HEK293T (cell line): Measurements from ENCODE around the gene TSPOAP1.
"Not testable (repeated sequence)": the region's sequence is repeated elsewhere in the genome, so short reads cannot be mapped to it uniquely, and the experiment has no call there.

Experiments used
- CTCF ChIA-PET: fragments of 350-600 bp; formaldehyde crosslinking; extraction: SDS; loops from one replicate; lab custom pipeline; 2021; ENCODE audit warnings: antibody characterized with exemption, inconsistent platforms; lab: Yijun Ruan, JAX
- POLR2A ChIA-PET: fragments of 350-600 bp; formaldehyde crosslinking; extraction: SDS; loops from one replicate; lab custom pipeline; 2020; ENCODE audit warnings: antibody characterized with exemption, inconsistent platforms; lab: Yijun Ruan, JAX
- DNase-seq: peaks from one replicate; pipeline ENCODE4 v3.0.0; 2012; ENCODE audit warnings: mixed read lengths; ENCODE audit errors: extremely low spot score
- ARNT ChIP-seq: fragments of 450-650 bp; IDR thresholded peaks from 2 replicates; pipeline ENCODE4 v1.6.1; 2017; ENCODE audit warnings: mild to moderate bottlenecking
- BHLHE40 ChIP-seq: fragments of 450-650 bp; IDR thresholded peaks from 2 replicates; pipeline ENCODE4 v1.6.1; 2016; ENCODE audit warnings: mild to moderate bottlenecking, moderate library complexity, borderline replicate concordance
- CTBP1 ChIP-seq: fragments of 450-650 bp; IDR thresholded peaks from 2 replicates; pipeline ENCODE4 v1.6.1; 2016; ENCODE audit warnings: borderline replicate concordance
- ELF4 ChIP-seq: fragments of 450-650 bp; IDR thresholded peaks from 2 replicates; pipeline ENCODE4 v1.6.1; 2017; ENCODE audit warnings: antibody characterized with exemption
- FOXA1 ChIP-seq: fragments of 450-650 bp; IDR thresholded peaks from 2 replicates; pipeline ENCODE4 v1.6.1; 2016; ENCODE audit warnings: mild to moderate bottlenecking
- FOXK2 ChIP-seq: fragments of 450-650 bp; IDR thresholded peaks from 2 replicates; pipeline ENCODE4 v1.6.1; 2016; ENCODE audit warnings: mild to moderate bottlenecking
- FOXM1 ChIP-seq: fragments of 450-650 bp; IDR thresholded peaks from 2 replicates; pipeline ENCODE4 v1.6.1; 2017; ENCODE audit warnings: mild to moderate bottlenecking, borderline replicate concordance
- HDGF ChIP-seq: fragments of 450-650 bp; IDR thresholded peaks from 2 replicates; pipeline ENCODE4 v1.6.1; 2017; ENCODE audit warnings: antibody characterized with exemption, borderline replicate concordance
- L3MBTL2 ChIP-seq: fragments of 450-650 bp; conservative IDR thresholded peaks from 2 replicates; pipeline ENCODE4 v1.6.1; 2016; ENCODE audit warnings: mild to moderate bottlenecking
- LEF1 ChIP-seq: fragments of 450-650 bp; IDR thresholded peaks from 2 replicates; pipeline ENCODE4 v1.6.1; 2017; ENCODE audit warnings: mild to moderate bottlenecking, borderline replicate concordance
- NFRKB ChIP-seq: fragments of 450-650 bp; IDR thresholded peaks from 2 replicates; pipeline ENCODE4 v1.6.1; 2016; ENCODE audit warnings: mild to moderate bottlenecking, moderate library complexity
- PKNOX1 ChIP-seq: fragments of 450-650 bp; IDR thresholded peaks from 2 replicates; pipeline ENCODE4 v1.6.1; 2016
- SP1 ChIP-seq: fragments of 450-650 bp; IDR thresholded peaks from 2 replicates; pipeline ENCODE4 v1.6.1; 2017
- SUZ12 ChIP-seq: fragments of 450-650 bp; IDR thresholded peaks from 2 replicates; pipeline ENCODE4 v1.6.1; 2016; ENCODE audit warnings: mild to moderate bottlenecking
- TARDBP ChIP-seq: fragments of 450-650 bp; IDR thresholded peaks from 2 replicates; pipeline ENCODE4 v1.6.1; 2016
- ZNF384 ChIP-seq: fragments of 450-650 bp; IDR thresholded peaks from 2 replicates; pipeline ENCODE4 v1.6.1; 2016

The TSPOAP1 gene

GRCh38 chr17:58344047-58344790 is 15.6 kb upstream of the TSPOAP1 start:
- ChIA-PET POLR2A (interaction anchor here (0.8 to 2.1 kb wide), 5 partner anchors 8 to 174 kb away, joined by 4 to 21 read pairs (median 6); partner anchors contain the start of gene SUPT4H1), CTCF (interaction anchor here (1.1 kb wide), 2 partner anchors 11 to 26 kb away, joined by 4 read pairs; no protein-coding TSS in a partner anchor)
- TF ChIP-seq FOXA1 = no peak
- TF ChIP-seq TARDBP = no peak
- no peak for TF ChIP-seq CTBP1
- no peak for TF ChIP-seq BHLHE40
- no peak for TF ChIP-seq ZNF384
- no peak for TF ChIP-seq PKNOX1
- TF ChIP-seq NFRKB = no peak
- no peak for TF ChIP-seq ELF4
- DNase-seq = no peak

GRCh38 chr17:58343131-58343530 is 14.5 kb upstream of the TSPOAP1 start:
- TF ChIP-seq FOXA1 = no peak
- TF ChIP-seq FOXM1 = no peak
- no peak for TF ChIP-seq LEF1
- no peak for TF ChIP-seq ARNT
- TF ChIP-seq L3MBTL2 = no peak
- TF ChIP-seq PKNOX1 = no peak
- TF ChIP-seq SUZ12 = no peak
- TF ChIP-seq FOXK2 = no peak
- no peak for TF ChIP-seq HDGF
- TF ChIP-seq TARDBP = no peak
- no peak for TF ChIP-seq ELF4
- no peak for TF ChIP-seq NFRKB
- no peak for TF ChIP-seq CTBP1
- TF ChIP-seq SP1 = no peak
- TF ChIP-seq ZNF384 = no peak
- TF ChIP-seq BHLHE40 = no peak
- POLR2A ChIA-PET = interaction anchor here (1.8 to 4.1 kb wide), 3 partner anchors 9 to 26 kb away, joined by 6 to 25 read pairs (median 21); partner anchors contain the start of gene SUPT4H1
- DNase-seq = no peak
- CTCF ChIA-PET = no interaction called here

GRCh38 chr17:58341861-58342475 is 13.4 kb upstream of the TSPOAP1 start:
- POLR2A ChIA-PET = interaction anchor here (4.1 kb wide), 1 partner anchor 10 kb away, joined by 25 read pairs; the partner anchor contains the start of gene SUPT4H1
- no peak for DNase-seq
- CTCF ChIA-PET = no interaction called here
- no peak for TF ChIP-seq ARNT
- no peak for TF ChIP-seq HDGF
- TF ChIP-seq NFRKB = no peak
- no peak for TF ChIP-seq L3MBTL2
- no peak for TF ChIP-seq SP1
- no peak for TF ChIP-seq LEF1
- no peak for TF ChIP-seq TARDBP
- no peak for TF ChIP-seq FOXK2
- TF ChIP-seq FOXM1 = no peak
- no peak for TF ChIP-seq CTBP1
- TF ChIP-seq ZNF384 = no peak
- TF ChIP-seq SUZ12 = no peak

DNA sequence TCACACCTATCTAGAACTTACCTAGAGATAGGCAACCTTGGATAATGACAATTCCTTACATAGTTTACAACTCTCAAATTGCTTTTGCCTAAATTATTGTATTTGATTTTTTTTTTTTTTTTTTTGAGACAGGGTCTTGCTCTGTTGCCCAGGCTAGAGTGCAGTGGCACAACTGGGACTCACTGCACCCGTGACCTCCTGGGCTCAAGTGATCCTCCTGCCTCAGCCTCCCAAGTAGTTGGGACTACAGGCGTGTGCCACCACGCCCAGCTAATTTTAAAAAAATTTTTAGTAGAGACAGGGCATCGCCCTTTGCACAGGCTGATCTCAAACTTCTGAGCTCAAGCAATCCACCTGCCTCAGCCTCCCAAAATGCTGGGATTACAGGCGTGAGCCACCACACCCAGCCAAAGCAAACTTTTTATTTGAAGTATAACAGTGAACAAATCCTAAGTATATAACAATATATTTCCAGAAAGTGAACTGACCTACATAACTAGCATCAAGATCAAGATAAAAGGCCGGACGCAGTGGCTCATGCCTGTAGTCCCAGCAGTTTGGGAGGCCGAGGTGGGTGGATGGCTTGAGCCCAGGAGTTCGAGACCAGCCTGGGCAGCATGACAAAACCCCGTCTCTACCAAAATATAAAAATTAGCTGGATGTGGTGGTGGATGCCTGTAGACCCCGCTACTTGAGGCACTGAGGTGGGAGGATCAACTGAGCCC is 12.7 kb upstream of the TSPOAP1 start:
- CTCF ChIA-PET, DNase-seq: not testable (repeated sequence)
- POLR2A ChIA-PET = interaction anchor here (4.1 kb wide), 1 partner anchor 11 kb away, joined by 25 read pairs; the partner anchor contains the start of gene SUPT4H1

- no peak for TF ChIP-seq FOXA1
- no peak for TF ChIP-seq SP1
- TF ChIP-seq FOXM1 = no peak
- TF ChIP-seq HDGF = no peak
- TF ChIP-seq LEF1 = no peak
- TF ChIP-seq NFRKB = no peak
- POLR2A ChIA-PET = interaction anchor here (4.1 kb wide), 1 partner anchor 12 kb away, joined by 25 read pairs; the partner anchor contains the start of gene SUPT4H1
- CTCF ChIA-PET = no interaction called here
- no peak for DNase-seq
These were observed 11.8 kb upstream of the TSPOAP1 start for GRCh38 chr17:58340405-58340876.

GRCh38 chr17:58339755-58340404 is 11.3 kb upstream of the TSPOAP1 start:
- DNase-seq = no peak
- CTCF ChIA-PET = interaction anchor here (1.0 kb wide), 1 partner anchor 22 kb away, joined by 3 read pairs; no protein-coding TSS in a partner anchor
- POLR2A ChIA-PET = interaction anchor here (4.1 kb wide), 1 partner anchor 12 kb away, joined by 25 read pairs; the partner anchor contains the start of gene SUPT4H1
- no peak for TF ChIP-seq FOXA1
- no peak for TF ChIP-seq FOXK2
- TF ChIP-seq HDGF = no peak
- no peak for TF ChIP-seq LEF1
- no peak for TF ChIP-seq L3MBTL2
- no peak for TF ChIP-seq ARNT
- no peak for TF ChIP-seq FOXM1
- no peak for TF ChIP-seq NFRKB
- TF ChIP-seq ELF4 = no peak
- TF ChIP-seq ZNF384 = no peak
- no peak for TF ChIP-seq TARDBP
- TF ChIP-seq PKNOX1 = no peak
- TF ChIP-seq SUZ12 = no peak
- no peak for TF ChIP-seq CTBP1
- no peak for TF ChIP-seq SP1
- TF ChIP-seq BHLHE40 = no peak
